ENCODE measurements around the gene ZNF613. TPM values are rescaled to one million over a fixed set of nuclear protein-coding genes. Genes with fewer than 3 reads are reported as not detected.

ZNF613 gene
- total and polyA plus RNA-seq, 9 donors: 4.9 to 8.0 (median 5.9) TPM

DNA sequence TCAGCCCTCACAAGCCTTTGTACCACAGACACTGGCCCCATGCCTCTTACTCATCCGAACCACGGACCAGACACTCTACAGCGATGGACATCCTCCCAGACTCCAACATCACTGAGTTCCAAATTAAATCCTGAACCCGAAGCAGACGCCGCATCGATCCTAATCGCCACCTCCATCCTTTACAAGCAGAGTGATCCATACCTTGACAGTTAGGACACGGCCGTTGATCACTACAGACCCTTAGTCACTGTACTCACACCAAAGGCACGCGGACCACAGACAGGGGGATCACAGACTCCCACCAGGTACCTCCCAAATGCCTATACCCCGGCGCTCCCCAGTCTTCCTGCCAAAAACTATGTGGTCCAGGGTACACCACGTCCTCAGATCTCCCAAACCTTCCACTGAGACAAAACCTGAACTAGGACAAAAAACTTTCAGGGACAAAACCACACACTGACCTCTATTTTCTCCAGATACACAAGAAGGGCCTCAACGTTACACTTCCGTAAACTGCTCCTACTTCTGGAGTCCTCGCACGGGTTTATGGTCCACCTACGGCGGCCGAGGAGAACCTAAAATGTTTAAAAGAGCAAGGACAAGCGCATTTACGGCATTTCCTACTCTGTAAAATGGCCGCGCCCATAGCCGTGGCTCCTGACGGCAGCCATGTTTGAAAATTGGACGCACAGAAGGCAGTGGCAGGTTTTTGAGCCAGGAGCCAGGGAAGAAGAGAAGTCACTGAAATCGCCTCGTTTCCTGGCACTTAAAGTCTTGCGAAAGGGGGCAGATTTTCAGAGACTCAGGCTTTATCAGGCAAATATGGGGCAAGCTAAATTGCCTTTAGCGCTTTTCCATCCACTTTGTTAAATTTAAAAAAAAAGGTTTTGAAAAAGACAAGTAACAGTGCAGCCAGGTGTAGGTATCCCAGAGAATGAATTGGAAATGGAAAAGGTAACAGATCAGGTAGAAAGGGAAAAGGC, 59.3 kb downstream of the ZNF613 start, which contains the start of gene ZNF350:
ZNF350 (minus strand) TSS at position 532 of the 983 bp plus-strand sequence. CDS start 12,480 bp downstream, outside the sequence.
- Histone ChIP-seq H3K4me3 (peak within 1 kb of the TSS; percentile 70), H3K36me3 (no peaks in the 10 kb centered on the region), H3K9me3 (peaks cover 0 to 21% of the 10 kb centered on the region in 2 donors), H3K4me1 (ENCODE audit: insufficient read depth) (peaks cover 3% of the 10 kb centered on the region), H3K27ac (peak within 1 kb of the TSS; percentile 12 to 41), H3K27me3 (no peaks in the 10 kb centered on the region)
- 1 to 2% (median 2%) methylated on average over 33 of the region's 33 CpGs for WGBS, 3 donors
- intact Hi-C loops (cut with DNase I): no loop called here
- DNase-seq: peak; percentile 85 to 90 (median 89)
- TF ChIP-seq POLR2A (IDR thresholded peaks at IDR 0.05): peak; percentile 19
- TF ChIP-seq, protein P1, sequence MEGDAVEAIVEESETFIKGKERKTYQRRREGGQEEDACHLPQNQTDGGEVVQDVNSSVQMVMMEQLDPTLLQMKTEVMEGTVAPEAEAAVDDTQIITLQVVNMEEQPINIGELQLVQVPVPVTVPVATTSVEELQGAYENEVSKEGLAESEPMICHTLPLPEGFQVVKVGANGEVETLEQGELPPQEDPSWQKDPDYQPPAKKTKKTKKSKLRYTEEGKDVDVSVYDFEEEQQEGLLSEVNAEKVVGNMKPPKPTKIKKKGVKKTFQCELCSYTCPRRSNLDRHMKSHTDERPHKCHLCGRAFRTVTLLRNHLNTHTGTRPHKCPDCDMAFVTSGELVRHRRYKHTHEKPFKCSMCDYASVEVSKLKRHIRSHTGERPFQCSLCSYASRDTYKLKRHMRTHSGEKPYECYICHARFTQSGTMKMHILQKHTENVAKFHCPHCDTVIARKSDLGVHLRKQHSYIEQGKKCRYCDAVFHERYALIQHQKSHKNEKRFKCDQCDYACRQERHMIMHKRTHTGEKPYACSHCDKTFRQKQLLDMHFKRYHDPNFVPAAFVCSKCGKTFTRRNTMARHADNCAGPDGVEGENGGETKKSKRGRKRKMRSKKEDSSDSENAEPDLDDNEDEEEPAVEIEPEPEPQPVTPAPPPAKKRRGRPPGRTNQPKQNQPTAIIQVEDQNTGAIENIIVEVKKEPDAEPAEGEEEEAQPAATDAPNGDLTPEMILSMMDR (IDR thresholded peaks at IDR 0.05): no peak

DNA sequence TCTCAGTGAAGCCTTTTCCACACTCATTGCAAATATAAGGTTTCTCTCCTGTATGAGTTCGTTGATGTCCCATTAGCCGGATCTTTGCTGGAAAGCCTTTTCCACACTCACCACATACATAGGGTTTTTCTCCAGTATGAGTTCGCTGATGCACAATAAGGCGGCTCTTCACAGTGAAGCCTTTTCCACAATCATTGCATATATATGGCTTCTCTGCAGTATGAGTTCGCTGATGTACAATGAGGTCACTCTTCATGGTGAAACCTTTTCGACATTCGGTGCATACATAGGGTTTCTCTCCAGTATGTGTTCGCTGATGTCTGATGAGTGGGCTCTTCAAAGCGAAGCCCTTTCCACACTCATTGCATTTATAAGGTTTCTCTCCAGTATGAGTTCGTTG, 66.2 kb downstream of the ZNF613 start:
- Histone ChIP-seq H3K27ac (no peak overlapping the region), H3K4me3 (no peak overlapping the region), H3K36me3 (peaks cover 4% of the 10 kb centered on the region), H3K4me1 (ENCODE audit: insufficient read depth) (no peaks in the 10 kb centered on the region), H3K27me3 (no peaks in the 10 kb centered on the region), H3K9me3 (peaks cover 15 to 64% of the 10 kb centered on the region in 2 donors)
- intact Hi-C loops (cut with DNase I): no loop called here
- TF ChIP-seq, protein P1 (IDR thresholded peaks at IDR 0.05): no peak
- no peak for TF ChIP-seq POLR2A (IDR thresholded peaks at IDR 0.05)
- no peak for TF ChIP-seq EP300 (IDR thresholded peaks at IDR 0.05)
- 98 to 99% (median 99%) methylated on average over 10 of the region's 10 CpGs for WGBS, 3 donors
- DNase-seq: no peak

DNA sequence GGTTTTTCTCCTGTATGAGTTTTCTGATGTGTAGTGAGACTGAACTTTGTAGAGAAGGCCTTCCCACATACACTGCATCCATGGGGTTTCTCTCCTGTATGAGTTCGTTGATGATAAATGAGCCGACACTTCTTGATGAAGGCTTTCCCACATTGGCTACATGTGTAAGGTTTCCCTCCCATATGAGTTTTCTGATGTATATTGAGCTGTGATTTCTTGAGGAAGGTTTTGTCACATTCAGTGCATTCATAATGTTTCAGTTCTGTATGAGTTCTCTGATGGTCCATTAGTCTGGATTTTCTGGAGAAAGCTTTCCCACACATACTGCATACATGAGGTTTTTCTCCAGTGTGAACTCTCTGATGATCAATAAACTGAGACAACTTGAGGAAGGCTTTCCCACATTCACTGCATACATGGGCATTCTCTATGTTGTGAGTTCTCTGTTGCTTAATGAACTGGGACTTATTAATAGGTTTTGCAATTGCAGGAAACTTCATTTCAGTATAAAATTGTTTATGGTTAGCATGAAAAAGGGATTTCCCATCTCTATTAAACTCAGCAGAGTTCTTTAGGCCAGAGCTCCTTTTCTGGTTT, 66.9 kb downstream of the ZNF613 start:
- no peaks in the 10 kb centered on the region for H3K4me1 ChIP-seq (ENCODE audit: insufficient read depth)
- DNase-seq: no peak
- H3K27ac ChIP-seq: no peak overlapping the region
- H3K27me3 ChIP-seq: no peaks in the 10 kb centered on the region
- intact Hi-C loops (cut with DNase I): no loop called here
- 95 to 99% (median 98%) methylated on average over 2 of the region's 2 CpGs for WGBS, 3 donors
- TF ChIP-seq, protein P1 (IDR thresholded peaks at IDR 0.05): no peak
- TF ChIP-seq POLR2A (IDR thresholded peaks at IDR 0.05) (no peak), EP300 (IDR thresholded peaks at IDR 0.05) (no peak)
- H3K9me3 ChIP-seq: peaks cover 15 to 66% of the 10 kb centered on the region in 2 donors
- no peak overlapping the region for H3K4me3 ChIP-seq
- peaks cover 4% of the 10 kb centered on the region for H3K36me3 ChIP-seq

Other genes starting within 250 kb of the ZNF613 start
- 10 to 100 TPM; 30.3 to 93.2 (median 50.3) TPM for gene SPACA6, start 234.1 kb upstream of the ZNF613 start, total RNA-seq
- 10 to 100 TPM in 1 of 2 donors, 1 to 10 TPM in 1; 6.4 to 27.4 TPM for gene SPACA6, start 234.1 kb upstream of the ZNF613 start, polyA plus RNA-seq
- 100 to 1,000 TPM in 1 of 7 donors, 10 to 100 TPM in 3, 1 to 10 TPM in 3; 1.8 to 385 (median 15.3) TPM for gene HAS1, start 203.5 kb upstream of the ZNF613 start, total RNA-seq
- 1 to 10 TPM; 1.0 to 7.5 TPM for gene HAS1, start 203.5 kb upstream of the ZNF613 start, polyA plus RNA-seq
- gene FPR1, start 175.6 kb upstream of the ZNF613 start, total RNA-seq: 10 to 100 TPM in 1 of 7 donors, 1 to 10 TPM in 6; 1.8 to 18.2 (median 3.6) TPM
- gene FPR1, start 175.6 kb upstream of the ZNF613 start, polyA plus RNA-seq: 10 to 100 TPM in 1 of 2 donors, 1 to 10 TPM in 1; 1.1 to 11.0 TPM
- 1 to 10 TPM in 3 of 7 donors, under 1 TPM in 4; 0.23 to 2.4 (median 0.95) TPM for gene FPR2, start 166.3 kb upstream of the ZNF613 start, total RNA-seq
- 1 to 10 TPM in 1 of 2 donors, under 1 TPM in 1; 0.21 to 1.1 TPM for gene FPR2, start 166.3 kb upstream of the ZNF613 start, polyA plus RNA-seq
- gene FPR3, start 132.3 kb upstream of the ZNF613 start, total RNA-seq: 1 to 10 TPM; 1.5 to 4.5 (median 3.5) TPM
- 10 to 100 TPM in 1 of 2 donors, 1 to 10 TPM in 1; 1.9 to 20.5 TPM for gene FPR3, start 132.3 kb upstream of the ZNF613 start, polyA plus RNA-seq
- 10 to 100 TPM; 18.2 to 33.1 (median 30.0) TPM for gene ZNF577, start 39.5 kb upstream of the ZNF613 start, total RNA-seq
- gene ZNF577, start 39.5 kb upstream of the ZNF613 start, polyA plus RNA-seq: 10 to 100 TPM; 38.9 to 40.6 TPM
- gene ZNF649, start 22.5 kb upstream of the ZNF613 start, total RNA-seq: 10 to 100 TPM in 6 of 7 donors, 1 to 10 TPM in 1; 9.4 to 22.4 (median 21.2) TPM
- gene ZNF649, start 22.5 kb upstream of the ZNF613 start, polyA plus RNA-seq: 10 to 100 TPM; 13.2 to 15.5 TPM
- gene ZNF350, start 59.4 kb downstream of the ZNF613 start, total RNA-seq: 10 to 100 TPM in 6 of 7 donors, 1 to 10 TPM in 1; 9.2 to 16.6 (median 13.9) TPM
- gene ZNF350, start 59.4 kb downstream of the ZNF613 start, polyA plus RNA-seq: 10 to 100 TPM; 10.4 to 16.6 TPM
- 10 to 100 TPM in 6 of 7 donors, 1 to 10 TPM in 1; 6.8 to 20.0 (median 15.3) TPM for gene ZNF615, start 80.7 kb downstream of the ZNF613 start, total RNA-seq
- gene ZNF615, start 80.7 kb downstream of the ZNF613 start, polyA plus RNA-seq: 10 to 100 TPM in 1 of 2 donors, 1 to 10 TPM in 1; 9.6 to 11.8 TPM
- 10 to 100 TPM in 5 of 7 donors, 1 to 10 TPM in 2; 7.0 to 12.7 (median 10.6) TPM for gene ZNF614, start 100.9 kb downstream of the ZNF613 start, total RNA-seq
- 1 to 10 TPM; 6.3 to 7.7 TPM for gene ZNF614, start 100.9 kb downstream of the ZNF613 start, polyA plus RNA-seq
- gene ZNF432, start 121.4 kb downstream of the ZNF613 start, total RNA-seq: 10 to 100 TPM; 12.3 to 18.4 (median 16.2) TPM
- gene ZNF432, start 121.4 kb downstream of the ZNF613 start, polyA plus RNA-seq: 10 to 100 TPM in 1 of 2 donors, 1 to 10 TPM in 1; 9.3 to 10.4 TPM
- 10 to 100 TPM; 13.2 to 33.9 (median 24.2) TPM for gene ZNF841, start 168.3 kb downstream of the ZNF613 start, total RNA-seq
- 10 to 100 TPM; 13.8 to 19.1 TPM for gene ZNF841, start 168.3 kb downstream of the ZNF613 start, polyA plus RNA-seq
- 10 to 100 TPM in 5 of 7 donors, 1 to 10 TPM in 2; 4.5 to 22.3 (median 14.1) TPM for gene ZNF616, start 212.5 kb downstream of the ZNF613 start, total RNA-seq
- gene ZNF616, start 212.5 kb downstream of the ZNF613 start, polyA plus RNA-seq: 10 to 100 TPM in 1 of 2 donors, 1 to 10 TPM in 1; 5.1 to 10.3 TPM
- gene ZNF836, start 244.1 kb downstream of the ZNF613 start, total RNA-seq: 10 to 100 TPM; 19.0 to 38.1 (median 26.3) TPM
- 10 to 100 TPM in 1 of 2 donors, 1 to 10 TPM in 1; 7.4 to 19.4 TPM for gene ZNF836, start 244.1 kb downstream of the ZNF613 start, polyA plus RNA-seq

Measured in ovary (tissue), 9 donors.